ENCODE measurements around the gene COL4A6. TPM values are rescaled to one million over a fixed set of nuclear protein-coding genes. Genes with fewer than 3 reads are reported as not detected.

COL4A6 gene
- polyA plus RNA-seq, 6 donors from 2014 or later = not detected

GRCh38 chrX:108198420-108198819 lies 239.8 kb downstream of the COL4A6 start:
- no peaks in the 10 kb centered on the region for H3K36me3 Mint-ChIP-seq
- no peak overlapping the region for H3K4me3 Mint-ChIP-seq
- no peak overlapping the region for H3K27ac Mint-ChIP-seq
- ATAC-seq (ENCODE audit: low read depth in 2 of 2) (no peak), DNase-seq (no peak)
- peaks cover 3 to 16% (median 7%) of the 10 kb centered on the region in 3 donors for H3K27me3 Mint-ChIP-seq
- peaks cover 0 to 2% (median 0%) of the 10 kb centered on the region in 7 donors for H3K9me3 Mint-ChIP-seq
- no peaks in the 10 kb centered on the region for H3K4me1 Mint-ChIP-seq

DNA sequence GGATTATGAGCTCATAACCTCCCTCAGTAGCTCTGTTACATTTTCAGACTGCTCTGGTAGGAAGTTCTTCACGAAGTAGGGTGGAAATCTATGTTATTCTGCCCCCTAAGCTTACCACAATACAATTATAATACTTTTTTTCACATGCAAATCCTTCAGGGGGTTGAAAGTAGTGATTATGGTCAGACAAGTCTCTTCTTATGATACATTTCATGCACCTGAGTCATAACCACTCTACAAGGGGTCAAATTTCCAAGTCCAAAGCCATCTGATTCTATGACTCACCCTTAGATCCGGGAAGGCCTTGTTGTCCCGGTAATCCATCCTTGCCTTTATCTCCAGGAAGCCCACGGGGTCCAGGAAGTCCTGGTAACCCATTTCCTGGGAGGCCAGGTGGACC lies 251.4 kb downstream of the COL4A6 start:
- Mint-ChIP-seq H3K9me3 (no peaks in the 10 kb centered on the region), H3K27ac (no peak overlapping the region), H3K27me3 (no peaks in the 10 kb centered on the region), H3K4me1 (no peaks in the 10 kb centered on the region), H3K4me3 (no peak overlapping the region), H3K36me3 (no peaks in the 10 kb centered on the region)
- DNase-seq (no peak), ATAC-seq (ENCODE audit: low read depth in 2 of 2) (no peak)

DNA sequence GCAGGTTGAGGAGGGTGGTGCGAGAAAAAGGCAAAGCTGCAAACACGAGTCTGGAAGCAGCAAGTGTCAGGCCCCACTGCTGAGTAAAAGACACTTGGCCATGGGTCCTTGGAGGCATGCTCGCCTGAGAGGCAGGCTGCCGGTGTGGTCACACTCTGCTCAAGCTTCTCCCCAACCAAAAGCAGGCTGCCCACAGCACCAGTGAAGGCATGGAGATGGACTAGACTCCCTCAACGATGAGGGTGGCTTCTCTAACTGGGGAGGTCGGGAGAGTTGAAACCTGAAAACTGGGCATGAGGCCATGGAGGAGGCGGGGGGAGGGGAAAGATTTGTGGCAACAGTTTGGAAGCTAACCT lies 260.1 kb downstream of the COL4A6 start:
- ATAC-seq (ENCODE audit: low read depth in 2 of 2) (no peak), DNase-seq (no peak)
- H3K9me3 Mint-ChIP-seq = no peaks in the 10 kb centered on the region
- H3K4me3 Mint-ChIP-seq = no peak overlapping the region
- no peaks in the 10 kb centered on the region for H3K36me3 Mint-ChIP-seq
- peak overlapping the region in 1 of 6 donors; percentile 71 for H3K27ac Mint-ChIP-seq
- H3K27me3 Mint-ChIP-seq = peaks cover 0 to 6% (median 4%) of the 10 kb centered on the region in 3 donors
- no peaks in the 10 kb centered on the region for H3K4me1 Mint-ChIP-seq

DNA sequence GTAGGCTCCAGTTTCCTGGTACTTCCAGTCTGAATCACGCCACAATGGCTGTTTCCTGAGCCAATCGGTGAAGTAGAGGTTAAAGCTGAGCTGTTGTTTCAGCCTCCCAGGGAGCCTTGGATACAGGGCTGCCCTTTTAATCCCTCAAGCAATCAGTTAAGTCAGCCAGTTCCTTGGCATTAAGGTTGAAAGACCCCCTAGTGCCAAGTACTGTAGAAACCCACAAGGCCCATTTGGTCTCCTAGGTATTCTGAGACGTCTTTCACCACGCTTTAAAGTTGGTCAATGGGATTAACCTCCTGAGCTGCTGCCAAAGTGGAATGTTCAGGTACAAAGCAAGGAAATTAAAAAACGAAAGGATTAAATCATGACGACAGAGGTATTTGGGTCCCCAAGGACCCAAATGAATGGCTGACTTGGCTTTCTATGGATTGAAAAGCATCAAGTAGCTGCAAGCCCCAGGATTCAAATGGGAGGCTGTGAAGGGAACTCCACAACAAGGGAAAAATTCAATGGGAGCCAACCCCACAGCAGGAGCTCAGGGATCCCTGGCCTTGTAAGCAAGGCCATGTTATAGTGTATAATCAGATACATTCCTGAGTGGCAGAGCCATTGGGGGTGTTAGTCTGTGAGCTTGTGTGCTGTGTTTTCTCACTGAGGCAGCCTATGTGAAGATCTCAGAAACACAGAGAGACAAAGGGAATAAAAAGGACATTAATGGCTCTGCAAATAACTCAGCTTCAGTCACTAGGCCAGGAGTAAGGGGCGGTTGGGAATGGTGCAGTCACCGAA lies 260.7 kb downstream of the COL4A6 start:
- Mint-ChIP-seq H3K9me3 (no peaks in the 10 kb centered on the region), H3K27me3 (peaks cover 0 to 6% (median 4%) of the 10 kb centered on the region in 3 donors), H3K27ac (peak overlapping the region in 1 of 6 donors; percentile 71), H3K4me1 (no peaks in the 10 kb centered on the region), H3K4me3 (no peak overlapping the region), H3K36me3 (no peaks in the 10 kb centered on the region)
- no peak for ATAC-seq (ENCODE audit: low read depth in 2 of 2)
- DNase-seq = no peak

DNA sequence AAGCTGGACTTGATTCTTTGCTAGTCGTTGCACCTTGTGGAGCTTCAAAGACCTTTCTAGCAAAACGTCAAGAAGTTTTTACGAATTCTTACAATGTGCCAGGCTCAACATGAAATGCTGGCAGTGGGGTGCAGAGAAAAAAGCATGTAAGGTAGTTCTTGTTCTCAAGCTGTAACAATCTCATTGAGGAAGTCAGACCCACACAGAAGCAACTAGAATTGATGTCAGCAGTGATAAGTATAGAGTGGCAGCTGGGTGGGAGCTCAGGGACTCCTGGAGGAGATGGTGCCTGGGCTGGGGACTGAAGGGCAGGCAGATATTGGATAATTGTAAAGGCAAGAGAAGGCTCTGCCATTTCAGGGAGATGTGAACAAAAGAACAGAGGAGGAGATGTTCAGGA lies 264.3 kb downstream of the COL4A6 start:
- ATAC-seq (ENCODE audit: low read depth in 2 of 2) (no peak), DNase-seq (no peak)
- Mint-ChIP-seq H3K4me1 (no peaks in the 10 kb centered on the region), H3K36me3 (no peaks in the 10 kb centered on the region), H3K4me3 (no peak overlapping the region), H3K27me3 (peaks cover 0 to 4% (median 0%) of the 10 kb centered on the region in 3 donors), H3K27ac (no peak overlapping the region), H3K9me3 (no peaks in the 10 kb centered on the region)

DNA sequence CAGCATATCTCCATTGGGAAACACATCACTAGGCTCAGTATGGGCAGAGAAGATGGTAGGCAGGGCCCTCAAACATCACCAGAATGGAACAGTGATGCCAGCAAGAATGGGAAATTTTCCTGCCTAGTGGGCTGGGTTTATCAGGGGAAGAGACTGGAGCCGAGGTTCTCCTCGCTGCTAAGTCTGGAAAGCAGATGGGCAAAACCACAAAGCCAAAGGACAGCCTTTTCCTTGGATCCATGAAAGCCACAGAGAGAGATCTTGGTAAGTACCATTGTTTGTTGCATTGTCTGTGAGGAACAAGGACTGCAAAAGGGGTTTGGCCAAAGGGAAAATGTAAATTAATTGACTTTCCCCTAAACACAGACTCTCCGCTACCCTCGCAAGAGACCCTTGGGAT lies 266.6 kb downstream of the COL4A6 start:
- no peaks in the 10 kb centered on the region for H3K9me3 Mint-ChIP-seq
- H3K27me3 Mint-ChIP-seq = peaks cover 0 to 4% (median 0%) of the 10 kb centered on the region in 3 donors
- H3K4me3 Mint-ChIP-seq = no peak overlapping the region
- H3K4me1 Mint-ChIP-seq = no peaks in the 10 kb centered on the region
- DNase-seq (no peak), ATAC-seq (ENCODE audit: low read depth in 2 of 2) (no peak)
- no peak overlapping the region for H3K27ac Mint-ChIP-seq
- no peaks in the 10 kb centered on the region for H3K36me3 Mint-ChIP-seq

DNA sequence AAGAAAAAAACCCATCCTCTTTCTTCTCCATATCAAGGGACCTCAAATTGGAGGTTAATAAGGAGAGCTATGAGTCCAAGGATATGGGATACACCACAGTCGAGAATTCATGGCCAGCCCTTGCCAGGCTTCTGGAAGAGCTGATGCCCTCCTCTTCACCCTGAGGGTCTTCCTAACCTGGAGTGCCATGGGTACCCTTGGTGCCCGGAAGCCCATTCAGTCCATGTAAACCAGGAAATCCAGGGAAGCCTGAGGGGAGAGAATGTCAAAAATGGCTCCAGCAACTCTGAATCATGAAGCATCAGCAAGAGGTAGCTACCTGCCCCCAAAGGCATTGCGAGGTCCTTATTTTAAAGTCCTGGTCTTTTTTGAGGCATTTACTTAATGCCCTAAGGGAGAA lies 268.5 kb downstream of the COL4A6 start:
- H3K36me3 Mint-ChIP-seq = no peaks in the 10 kb centered on the region
- H3K4me3 Mint-ChIP-seq = no peak overlapping the region
- H3K9me3 Mint-ChIP-seq = no peaks in the 10 kb centered on the region
- peaks cover 0 to 4% (median 0%) of the 10 kb centered on the region in 3 donors for H3K27me3 Mint-ChIP-seq
- no peak overlapping the region for H3K27ac Mint-ChIP-seq
- H3K4me1 Mint-ChIP-seq = no peaks in the 10 kb centered on the region
- DNase-seq = no peak
- ATAC-seq (ENCODE audit: low read depth in 2 of 2) = no peak

GRCh38 chrX:108168961-108169740 lies 269.1 kb downstream of the COL4A6 start:
- H3K27ac Mint-ChIP-seq = no peak overlapping the region
- no peaks in the 10 kb centered on the region for H3K9me3 Mint-ChIP-seq
- H3K4me3 Mint-ChIP-seq = no peak overlapping the region
- no peaks in the 10 kb centered on the region for H3K4me1 Mint-ChIP-seq
- H3K36me3 Mint-ChIP-seq = no peaks in the 10 kb centered on the region
- DNase-seq (no peak), ATAC-seq (ENCODE audit: low read depth in 2 of 2) (no peak)
- H3K27me3 Mint-ChIP-seq = peaks cover 0 to 4% (median 0%) of the 10 kb centered on the region in 3 donors

- DNase-seq (no peak), ATAC-seq (ENCODE audit: low read depth in 2 of 2) (no peak)
- H3K36me3 Mint-ChIP-seq = no peaks in the 10 kb centered on the region
- H3K9me3 Mint-ChIP-seq = peaks cover 0 to 5% (median 2%) of the 10 kb centered on the region in 7 donors
- no peak overlapping the region for H3K27ac Mint-ChIP-seq
- H3K4me3 Mint-ChIP-seq = peak overlapping the region in 1 of 8 donors; percentile 9
- peaks cover 0 to 5% (median 0%) of the 10 kb centered on the region in 3 donors for H3K27me3 Mint-ChIP-seq
- peaks cover 0 to under 1% (median 0%) of the 10 kb centered on the region in 3 donors for H3K4me1 Mint-ChIP-seq
These were observed 270.9 kb downstream of the COL4A6 start for GRCh38 chrX:108167211-108167872.

DNA sequence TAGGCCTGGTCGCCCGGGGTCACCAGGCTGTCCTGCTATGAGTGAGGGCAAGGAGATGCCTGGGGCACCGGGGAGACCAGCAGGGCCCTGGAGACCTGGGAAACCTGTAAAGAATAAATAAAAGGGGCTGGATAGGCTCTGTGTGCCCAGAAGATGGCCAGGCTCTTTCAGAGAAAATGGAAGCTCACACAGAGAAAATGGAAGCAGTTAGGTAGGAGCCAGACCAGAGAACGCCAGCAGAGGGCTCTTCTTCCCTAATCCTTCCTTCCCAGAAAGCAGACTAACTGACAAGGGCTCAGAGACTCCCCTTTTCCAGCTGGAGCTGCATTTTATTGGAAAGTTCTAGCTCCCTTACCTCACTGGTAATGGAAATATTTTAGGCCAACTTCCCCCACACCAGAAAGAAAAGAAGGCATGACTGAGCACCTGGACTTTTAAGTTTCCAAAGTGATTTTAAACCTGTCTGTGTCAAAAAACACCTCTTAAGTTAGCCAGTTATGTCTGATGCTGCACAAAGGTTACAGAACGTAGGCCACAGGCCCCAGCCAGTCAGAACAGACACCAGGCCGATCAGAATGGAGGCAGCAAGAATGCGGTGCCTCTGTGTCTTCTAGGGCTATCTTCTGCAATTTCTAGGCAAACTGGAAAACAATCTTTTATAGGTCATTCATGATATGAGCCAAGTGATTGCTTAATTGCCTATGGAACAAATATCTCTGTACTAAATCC lies 272.7 kb downstream of the COL4A6 start:
- ATAC-seq (ENCODE audit: low read depth in 2 of 2) (no peak), DNase-seq (no peak)
- Mint-ChIP-seq H3K4me3 (peak overlapping the region in 1 of 8 donors; percentile 15), H3K27ac (no peak overlapping the region), H3K9me3 (peaks cover 0 to 5% (median 2%) of the 10 kb centered on the region in 7 donors), H3K4me1 (peaks cover 0 to 4% (median 0%) of the 10 kb centered on the region in 3 donors), H3K27me3 (peaks cover 0 to 5% (median 0%) of the 10 kb centered on the region in 3 donors), H3K36me3 (no peaks in the 10 kb centered on the region)

DNA sequence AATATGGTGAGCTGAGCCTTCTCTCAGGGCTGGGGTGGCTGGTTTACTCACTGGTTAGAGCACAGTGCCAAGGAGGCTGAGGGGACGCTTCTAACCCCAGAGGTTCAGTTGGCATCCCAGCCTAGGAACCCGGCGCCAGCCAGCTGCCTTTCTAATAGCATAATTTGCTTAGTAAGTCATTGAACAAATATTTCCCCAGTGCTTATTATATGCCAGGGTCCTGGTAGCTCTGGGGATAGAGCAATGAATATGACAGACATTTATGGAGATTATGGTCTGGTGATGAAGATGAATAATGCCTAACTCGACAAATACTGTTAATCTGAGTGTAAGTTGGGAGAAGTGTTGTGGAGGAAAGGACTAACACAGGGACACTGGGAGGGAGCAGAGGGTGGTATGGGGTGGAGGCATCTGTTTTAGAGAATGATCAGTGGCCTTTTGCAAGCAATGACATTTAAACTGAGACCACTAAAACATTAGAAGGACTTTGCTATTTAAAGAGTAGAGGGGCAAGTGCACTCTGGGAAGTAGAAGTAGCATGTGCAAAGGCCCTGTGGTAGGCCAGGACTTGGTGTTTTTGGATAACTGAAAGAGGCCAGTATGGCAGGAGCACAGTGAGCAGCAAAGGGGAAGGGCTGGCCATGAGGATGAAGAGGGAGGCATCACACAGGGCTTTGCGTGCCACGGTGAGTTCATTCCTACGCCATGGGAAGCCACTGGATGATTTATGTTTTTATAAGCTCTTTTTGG lies 274.7 kb downstream of the COL4A6 start:
- Mint-ChIP-seq H3K4me3 (peak overlapping the region in 1 of 8 donors; percentile 18), H3K27ac (no peak overlapping the region), H3K4me1 (peaks cover 0 to 4% (median 0%) of the 10 kb centered on the region in 3 donors), H3K36me3 (no peaks in the 10 kb centered on the region), H3K27me3 (peaks cover 0 to 5% (median 0%) of the 10 kb centered on the region in 3 donors), H3K9me3 (peaks cover 0 to 5% (median 2%) of the 10 kb centered on the region in 7 donors)
- no peak for DNase-seq
- ATAC-seq (ENCODE audit: low read depth in 2 of 2) = no peak

DNA sequence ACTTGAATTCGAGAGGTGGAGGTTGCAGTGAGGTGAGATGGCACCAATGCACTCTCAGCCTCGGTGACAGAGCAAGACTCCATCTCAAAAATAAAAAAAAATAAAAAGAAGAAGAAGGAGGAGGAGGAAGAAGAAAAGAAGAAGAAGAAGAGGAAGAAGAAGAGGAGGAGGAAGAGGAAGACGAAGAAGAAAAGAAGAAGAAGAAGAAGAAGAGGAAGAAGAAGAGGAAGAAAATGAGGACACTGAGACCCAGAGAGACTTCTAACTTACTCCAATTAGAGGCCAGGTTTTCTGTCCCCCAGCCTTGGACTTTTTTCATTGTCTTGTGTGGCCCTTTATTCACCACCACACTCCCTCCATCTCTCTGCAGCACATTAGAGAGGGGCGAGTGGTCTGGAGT lies 276.0 kb downstream of the COL4A6 start:
- Mint-ChIP-seq H3K4me3 (no peak overlapping the region), H3K9me3 (peaks cover 0 to 5% (median 2%) of the 10 kb centered on the region in 7 donors), H3K36me3 (no peaks in the 10 kb centered on the region), H3K27me3 (peaks cover 0 to 5% (median 0%) of the 10 kb centered on the region in 3 donors), H3K27ac (peak overlapping the region in 1 of 6 donors; percentile 97), H3K4me1 (peaks cover 0 to 4% (median 0%) of the 10 kb centered on the region in 3 donors)
- DNase-seq (no peak), ATAC-seq (ENCODE audit: low read depth in 2 of 2) (no peak)

Data from naive B cell (primary cell).